ENCODE measurements around the gene CHD5.

The CHD5 gene

DNA sequence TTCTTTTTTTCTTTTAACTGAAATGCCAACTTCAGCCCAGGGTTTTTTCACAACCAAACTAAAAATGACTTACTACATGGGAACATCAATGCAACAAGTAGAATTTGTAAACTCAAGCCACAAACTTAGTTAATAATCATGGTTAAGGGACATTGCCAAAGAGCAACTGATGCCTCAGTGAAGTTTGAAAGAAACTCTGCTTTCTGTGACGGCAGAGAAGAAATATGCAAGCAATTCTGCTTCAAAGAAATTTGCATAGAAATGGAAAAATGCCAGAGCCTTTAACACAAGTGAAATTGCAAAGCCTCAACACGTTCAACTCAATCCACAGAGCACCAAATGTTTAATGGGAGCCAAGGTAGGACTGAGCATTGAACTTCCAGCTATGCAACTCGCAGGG is 5.0 kb upstream of the CHD5 start:
- no peak overlapping the region for H3K23ac ChIP-seq (ENCODE audit: low read length in 2 of 2)
- no peak overlapping the region for H2BK120ac ChIP-seq (ENCODE audit: low read depth, low read length)
- no peak overlapping the region for H2BK15ac ChIP-seq (ENCODE audit: low read depth, poor library complexity, severe bottlenecking)
- H3K4me3 ChIP-seq (ENCODE audit: insufficient read depth in 1 of 2, low read depth in 1 of 2, low read length in 2 of 2), result no peak overlapping the region
- no peak overlapping the region for H4K8ac ChIP-seq (ENCODE audit: low read length)
- H3K79me1 ChIP-seq (replicated peaks; ENCODE audit: low read length, poor library complexity, severe bottlenecking), result peaks cover 18% of the 10 kb centered on the region
- H2BK12ac ChIP-seq (ENCODE audit: low read length in 2 of 2), result no peak overlapping the region
- no peak overlapping the region for H3K14ac ChIP-seq (ENCODE audit: low read length in 2 of 2)
- no peak overlapping the region for H3K4ac ChIP-seq (ENCODE audit: low read depth in 1 of 2, low read length in 2 of 2)
- H3K9me3 ChIP-seq (ENCODE audit: control insufficient read depth, low read length), result no peaks in the 10 kb centered on the region
- no peak overlapping the region for H3K18ac ChIP-seq (ENCODE audit: low read depth in 1 of 2, low read length in 2 of 2)
- H3K27ac ChIP-seq (ENCODE audit: low read length, poor library complexity, severe bottlenecking), result peak overlapping the region; percentile 56
- H2BK5ac ChIP-seq (ENCODE audit: low read depth, low read length, poor library complexity, severe bottlenecking), result no peak overlapping the region
- peaks cover 27% of the 10 kb centered on the region for H3K4me1 ChIP-seq (ENCODE audit: control insufficient read depth, insufficient read depth, low read depth, low read length)
- H2AFZ ChIP-seq (ENCODE audit: low read depth, low read length), result no peak overlapping the region
- WGBS, result 80% methylated on average over 3 of the region's 3 CpGs
- no peak overlapping the region for H4K91ac ChIP-seq (ENCODE audit: low read length)
- H3K9ac ChIP-seq (ENCODE audit: low read length), result no peak overlapping the region
- peak; percentile 21 for DNase-seq
- H3K36me3 ChIP-seq (ENCODE audit: control insufficient read depth in 1 of 2, insufficient read depth in 2 of 2, low read depth in 1 of 2, low read length in 2 of 2), result peaks cover 42 to 45% of the 10 kb centered on the region in 2 experiments
- H3K4me2 ChIP-seq (ENCODE audit: low read length, poor library complexity, severe bottlenecking), result no peak overlapping the region
- peaks cover 8 to 13% of the 10 kb centered on the region in 2 experiments for H3K27me3 ChIP-seq (ENCODE audit: control insufficient read depth in 1 of 2, insufficient read depth in 1 of 2, low read length in 2 of 2)
- no peak overlapping the region for H2AK5ac ChIP-seq (ENCODE audit: low read length, severe bottlenecking)

- H3K9me3 ChIP-seq (ENCODE audit: control insufficient read depth, low read length), result no peaks in the 10 kb centered on the region
- WGBS, result 92% methylated on average over 12 of the region's 13 CpGs
- no peak overlapping the region for H2BK15ac ChIP-seq (ENCODE audit: low read depth, poor library complexity, severe bottlenecking)
- peaks cover 8 to 13% of the 10 kb centered on the region in 2 experiments for H3K27me3 ChIP-seq (ENCODE audit: control insufficient read depth in 1 of 2, insufficient read depth in 1 of 2, low read length in 2 of 2)
- H3K23ac ChIP-seq (ENCODE audit: low read length in 2 of 2), result no peak overlapping the region
- no peak overlapping the region for H2BK5ac ChIP-seq (ENCODE audit: low read depth, low read length, poor library complexity, severe bottlenecking)
- peaks cover 37 to 38% of the 10 kb centered on the region in 2 experiments for H3K36me3 ChIP-seq (ENCODE audit: control insufficient read depth in 1 of 2, insufficient read depth in 2 of 2, low read depth in 1 of 2, low read length in 2 of 2)
- H4K91ac ChIP-seq (ENCODE audit: low read length), result no peak overlapping the region
- H3K4ac ChIP-seq (ENCODE audit: low read depth in 1 of 2, low read length in 2 of 2), result no peak overlapping the region
- no peak overlapping the region for H3K18ac ChIP-seq (ENCODE audit: low read depth in 1 of 2, low read length in 2 of 2)
- peak overlapping the region in 1 of 2 experiments; percentile 18 for H2BK12ac ChIP-seq (ENCODE audit: low read length in 2 of 2)
- no peak overlapping the region for H3K4me3 ChIP-seq (ENCODE audit: insufficient read depth in 1 of 2, low read depth in 1 of 2, low read length in 2 of 2)
- H4K8ac ChIP-seq (ENCODE audit: low read length), result no peak overlapping the region
- H3K79me1 ChIP-seq (replicated peaks; ENCODE audit: low read length, poor library complexity, severe bottlenecking), result peaks cover 17% of the 10 kb centered on the region
- H3K14ac ChIP-seq (ENCODE audit: low read length in 2 of 2), result no peak overlapping the region
- H3K27ac ChIP-seq (ENCODE audit: low read length, poor library complexity, severe bottlenecking), result peak overlapping the region; percentile 23
- H2AFZ ChIP-seq (ENCODE audit: low read depth, low read length), result no peak overlapping the region
- H3K4me2 ChIP-seq (ENCODE audit: low read length, poor library complexity, severe bottlenecking), result no peak overlapping the region
- DNase-seq, result no peak
- H3K9ac ChIP-seq (ENCODE audit: low read length), result no peak overlapping the region
- peaks cover 35% of the 10 kb centered on the region for H3K4me1 ChIP-seq (ENCODE audit: control insufficient read depth, insufficient read depth, low read depth, low read length)
- H2AK5ac ChIP-seq (ENCODE audit: low read length, severe bottlenecking), result peak overlapping the region; percentile 73
- H2BK120ac ChIP-seq (ENCODE audit: low read depth, low read length), result no peak overlapping the region
Observed at GRCh38 chr1:6184083-6184783, 4.1 kb upstream of the CHD5 start.

DNA sequence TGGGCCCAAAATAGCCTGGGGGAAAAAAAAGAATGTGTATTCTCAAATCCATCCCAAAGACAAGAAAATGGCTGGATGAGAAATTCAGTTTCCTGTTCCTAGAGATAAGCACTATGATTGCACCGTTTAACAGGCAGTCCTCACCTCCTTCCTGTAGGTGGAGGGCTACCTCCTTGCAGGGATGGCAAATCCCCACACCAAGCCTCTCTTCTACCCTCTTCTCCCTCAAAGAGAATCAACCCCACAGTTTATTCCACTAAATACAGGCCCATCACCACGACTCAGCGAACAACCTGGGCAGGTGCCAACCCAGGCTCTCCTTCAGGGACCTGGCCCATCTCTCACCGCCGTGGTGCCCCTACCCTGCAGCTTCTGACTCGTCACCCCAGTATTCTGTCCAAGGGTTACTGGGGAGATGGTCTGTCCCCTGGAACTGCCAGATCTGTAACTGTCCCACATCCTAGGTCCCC is 3.4 kb upstream of the CHD5 start:
- peak overlapping the region in 1 of 2 experiments; percentile 25 for H2BK12ac ChIP-seq (ENCODE audit: low read length in 2 of 2)
- H3K27me3 ChIP-seq (ENCODE audit: control insufficient read depth in 1 of 2, insufficient read depth in 1 of 2, low read length in 2 of 2), result peaks cover 14 to 19% of the 10 kb centered on the region in 2 experiments
- H4K91ac ChIP-seq (ENCODE audit: low read length), result no peak overlapping the region
- H3K4ac ChIP-seq (ENCODE audit: low read depth in 1 of 2, low read length in 2 of 2), result no peak overlapping the region
- no peak overlapping the region for H3K27ac ChIP-seq (ENCODE audit: low read length, poor library complexity, severe bottlenecking)
- no peak overlapping the region for H3K4me2 ChIP-seq (ENCODE audit: low read length, poor library complexity, severe bottlenecking)
- H3K23ac ChIP-seq (ENCODE audit: low read length in 2 of 2), result peak overlapping the region in 1 of 2 experiments; percentile 89
- H3K14ac ChIP-seq (ENCODE audit: low read length in 2 of 2), result no peak overlapping the region
- H3K9me3 ChIP-seq (ENCODE audit: control insufficient read depth, low read length), result no peaks in the 10 kb centered on the region
- 69% methylated on average over 6 of the region's 6 CpGs for WGBS
- H3K18ac ChIP-seq (ENCODE audit: low read depth in 1 of 2, low read length in 2 of 2), result no peak overlapping the region
- no peak overlapping the region for H2AK5ac ChIP-seq (ENCODE audit: low read length, severe bottlenecking)
- peaks cover 38% of the 10 kb centered on the region for H3K4me1 ChIP-seq (ENCODE audit: control insufficient read depth, insufficient read depth, low read depth, low read length)
- H4K8ac ChIP-seq (ENCODE audit: low read length), result no peak overlapping the region
- DNase-seq, result no peak
- no peak overlapping the region for H3K4me3 ChIP-seq (ENCODE audit: insufficient read depth in 1 of 2, low read depth in 1 of 2, low read length in 2 of 2)
- H2BK120ac ChIP-seq (ENCODE audit: low read depth, low read length), result no peak overlapping the region
- peaks cover 17% of the 10 kb centered on the region for H3K79me1 ChIP-seq (replicated peaks; ENCODE audit: low read length, poor library complexity, severe bottlenecking)
- H2AFZ ChIP-seq (ENCODE audit: low read depth, low read length), result no peak overlapping the region
- no peak overlapping the region for H2BK5ac ChIP-seq (ENCODE audit: low read depth, low read length, poor library complexity, severe bottlenecking)
- H3K9ac ChIP-seq (ENCODE audit: low read length), result no peak overlapping the region
- H2BK15ac ChIP-seq (ENCODE audit: low read depth, poor library complexity, severe bottlenecking), result no peak overlapping the region
- H3K36me3 ChIP-seq (ENCODE audit: control insufficient read depth in 1 of 2, insufficient read depth in 2 of 2, low read depth in 1 of 2, low read length in 2 of 2), result peaks cover 31% of the 10 kb centered on the region in 2 experiments

- peaks cover 17% of the 10 kb centered on the region for H3K79me1 ChIP-seq (replicated peaks; ENCODE audit: low read length, poor library complexity, severe bottlenecking)
- H3K14ac ChIP-seq (ENCODE audit: low read length in 2 of 2), result no peak overlapping the region
- no peak overlapping the region for H3K27ac ChIP-seq (ENCODE audit: low read length, poor library complexity, severe bottlenecking)
- peak overlapping the region in 1 of 2 experiments; percentile 42 for H3K4me3 ChIP-seq (ENCODE audit: insufficient read depth in 1 of 2, low read depth in 1 of 2, low read length in 2 of 2)
- H3K23ac ChIP-seq (ENCODE audit: low read length in 2 of 2), result no peak overlapping the region
- WGBS, result 45% methylated on average over 10 of the region's 10 CpGs
- H2BK12ac ChIP-seq (ENCODE audit: low read length in 2 of 2), result no peak overlapping the region
- H3K9ac ChIP-seq (ENCODE audit: low read length), result no peak overlapping the region
- no peak overlapping the region for H2AK5ac ChIP-seq (ENCODE audit: low read length, severe bottlenecking)
- no peak overlapping the region for H2AFZ ChIP-seq (ENCODE audit: low read depth, low read length)
- no peak for DNase-seq
- H4K8ac ChIP-seq (ENCODE audit: low read length), result no peak overlapping the region
- peaks cover 15 to 17% of the 10 kb centered on the region in 2 experiments for H3K36me3 ChIP-seq (ENCODE audit: control insufficient read depth in 1 of 2, insufficient read depth in 2 of 2, low read depth in 1 of 2, low read length in 2 of 2)
- H3K9me3 ChIP-seq (ENCODE audit: control insufficient read depth, low read length), result no peaks in the 10 kb centered on the region
- peaks cover 36 to 41% of the 10 kb centered on the region in 2 experiments for H3K27me3 ChIP-seq (ENCODE audit: control insufficient read depth in 1 of 2, insufficient read depth in 1 of 2, low read length in 2 of 2)
- H3K4ac ChIP-seq (ENCODE audit: low read depth in 1 of 2, low read length in 2 of 2), result no peak overlapping the region
- H2BK15ac ChIP-seq (ENCODE audit: low read depth, poor library complexity, severe bottlenecking), result no peak overlapping the region
- no peak overlapping the region for H2BK120ac ChIP-seq (ENCODE audit: low read depth, low read length)
- no peak overlapping the region for H3K4me2 ChIP-seq (ENCODE audit: low read length, poor library complexity, severe bottlenecking)
- no peak overlapping the region for H2BK5ac ChIP-seq (ENCODE audit: low read depth, low read length, poor library complexity, severe bottlenecking)
- no peak overlapping the region for H4K91ac ChIP-seq (ENCODE audit: low read length)
- no peak overlapping the region for H3K18ac ChIP-seq (ENCODE audit: low read depth in 1 of 2, low read length in 2 of 2)
- peaks cover 40% of the 10 kb centered on the region for H3K4me1 ChIP-seq (ENCODE audit: control insufficient read depth, insufficient read depth, low read depth, low read length)
Observed at GRCh38 chr1:6181347-6181770, 1.2 kb upstream of the CHD5 start.
